GM19452 (cell line): ENCODE data around the gene NPFFR1.
"Not testable (repeated sequence)": the region's sequence is repeated elsewhere in the genome, so short reads cannot be mapped to it uniquely, and the experiment has no call there.

Experiments
- ATAC-seq: cut with Tn5 transposase; IDR thresholded peaks from one replicate; pipeline ENCODE4 v1.9.1; 2021; ENCODE audit not compliant: unreplicated experiment

NPFFR1 gene

GRCh38 chr10:70258216-70258615 lies 25.6 kb downstream of the NPFFR1 start:
- no peak for ATAC-seq

DNA sequence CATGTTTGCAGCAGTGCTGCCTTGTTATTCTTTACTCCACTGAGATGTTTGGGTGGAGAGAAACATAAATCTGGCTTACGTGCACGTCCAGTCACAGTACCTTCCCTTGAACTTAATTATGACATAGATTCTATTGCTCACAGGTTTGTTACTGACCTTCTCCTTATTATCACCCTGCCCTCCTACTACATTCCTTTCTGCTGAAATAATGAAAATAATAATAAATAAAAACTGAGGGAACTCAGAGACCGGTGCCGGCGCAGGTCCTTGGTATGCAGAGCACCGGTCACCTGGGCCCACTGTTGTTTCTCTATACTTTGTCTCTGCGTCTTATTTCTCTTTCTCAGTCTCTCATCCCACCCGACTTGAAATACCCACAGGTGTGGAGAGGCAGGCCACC lies 26.0 kb downstream of the NPFFR1 start:
- not testable (repeated sequence) for ATAC-seq

- ATAC-seq: no peak
Observed at GRCh38 chr10:70256463-70256862, 27.3 kb downstream of the NPFFR1 start.

- no peak for ATAC-seq
Observed at GRCh38 chr10:70255329-70256299, 28.2 kb downstream of the NPFFR1 start.

- ATAC-seq: no peak
Observed at GRCh38 chr10:70254778-70255328, 29.0 kb downstream of the NPFFR1 start.

DNA sequence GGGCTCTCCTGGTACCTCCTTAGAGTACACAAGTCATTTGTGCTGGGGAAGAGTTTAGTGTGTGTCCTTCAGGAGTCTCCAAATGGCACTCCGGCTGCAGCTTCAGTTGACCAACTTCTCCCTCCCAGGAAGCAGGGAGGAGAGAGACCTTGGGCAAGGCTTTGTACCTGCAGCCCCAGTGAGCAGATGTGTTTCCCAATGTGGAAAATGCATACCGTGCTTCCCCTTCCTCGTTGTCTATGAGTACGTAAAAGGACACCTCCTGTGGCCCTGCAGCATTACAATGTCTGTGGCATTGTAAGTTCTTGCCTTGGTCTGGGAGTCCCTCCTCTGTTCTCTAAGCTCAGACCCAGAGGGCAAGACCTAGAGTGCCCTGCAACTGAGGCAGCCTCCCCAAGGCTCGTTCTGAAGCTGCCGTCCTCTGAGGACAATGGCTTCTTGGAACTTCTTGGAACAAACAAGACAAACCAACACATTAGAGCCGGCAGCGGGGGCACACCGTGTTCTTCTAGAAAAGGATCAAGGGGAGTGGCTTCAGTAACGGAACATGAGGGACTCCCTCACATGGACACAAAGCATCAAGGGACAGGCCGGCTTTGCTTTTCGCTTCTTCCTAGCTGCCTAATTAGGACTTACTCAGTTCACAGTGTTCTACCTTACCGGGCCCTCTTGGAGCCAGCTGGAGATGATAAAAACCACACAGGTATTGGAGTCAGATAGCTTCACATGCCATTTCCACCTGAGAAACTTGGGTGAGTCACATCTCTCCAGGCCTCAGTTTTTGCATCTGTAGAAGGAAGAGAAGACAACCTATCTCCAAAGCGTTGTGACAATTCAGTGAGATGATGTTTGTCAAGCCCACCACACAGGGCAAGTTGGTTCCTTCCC lies 29.7 kb downstream of the NPFFR1 start:
- no peak for ATAC-seq

DNA sequence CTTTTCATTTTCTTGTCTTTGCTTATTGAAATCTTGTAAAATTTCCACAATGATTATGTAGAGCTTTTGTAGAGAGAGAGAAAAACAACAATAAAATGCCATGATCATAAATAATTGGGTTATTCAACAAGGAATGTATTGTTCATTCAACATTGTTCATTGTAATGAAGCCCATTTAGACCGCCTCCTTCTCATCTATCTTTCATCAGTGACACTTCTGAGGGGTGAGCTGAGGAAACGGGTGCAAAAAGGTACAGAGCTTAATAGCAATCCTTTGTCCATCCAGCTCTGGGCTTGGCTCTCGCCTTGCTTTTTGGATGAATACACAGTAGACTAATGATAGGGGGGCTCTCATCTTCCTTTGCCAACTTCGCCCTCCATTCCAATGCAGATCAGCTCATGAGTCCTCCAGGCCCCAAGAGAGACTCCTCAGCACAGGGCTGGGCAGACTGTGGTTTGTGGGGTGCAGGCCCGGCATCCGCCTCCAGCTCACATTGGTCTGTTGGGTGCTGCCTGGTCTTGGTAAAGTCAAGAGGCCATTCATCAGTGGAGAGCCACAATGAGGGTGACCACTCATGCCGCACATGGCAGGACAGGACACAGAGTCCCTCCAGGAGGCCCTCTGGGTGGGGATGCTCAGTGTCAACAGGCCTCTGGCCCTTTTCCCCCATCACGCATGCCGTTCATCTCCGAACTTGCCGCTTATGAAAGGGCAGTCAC lies 32.7 kb downstream of the NPFFR1 start:
- ATAC-seq: no peak

GRCh38 chr10:70247360-70247759 lies 36.4 kb downstream of the NPFFR1 start:
- no peak for ATAC-seq

GRCh38 chr10:70241081-70241480 lies 42.7 kb downstream of the NPFFR1 start:
- ATAC-seq: no peak

DNA sequence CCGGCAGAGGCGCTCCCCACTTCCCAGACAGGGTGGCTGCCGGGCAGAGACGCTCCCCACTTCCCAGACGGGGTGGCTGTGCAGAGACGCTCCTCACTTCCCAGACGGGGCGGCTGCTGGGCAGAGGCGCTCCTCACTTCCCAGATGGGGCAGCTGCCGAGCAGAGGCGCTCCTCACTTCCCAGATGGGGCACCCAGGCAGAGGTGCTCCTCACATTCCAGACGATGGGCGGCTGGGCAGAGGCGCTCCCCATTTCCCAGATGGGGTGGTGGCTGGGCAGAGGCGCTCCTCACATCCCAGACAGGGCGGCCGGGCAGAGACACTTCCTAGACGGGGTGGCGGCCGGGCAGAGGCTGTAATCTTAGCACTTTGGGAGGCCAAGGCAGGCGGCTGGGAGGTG lies 43.8 kb downstream of the NPFFR1 start:
- ATAC-seq: not testable (repeated sequence)

DNA sequence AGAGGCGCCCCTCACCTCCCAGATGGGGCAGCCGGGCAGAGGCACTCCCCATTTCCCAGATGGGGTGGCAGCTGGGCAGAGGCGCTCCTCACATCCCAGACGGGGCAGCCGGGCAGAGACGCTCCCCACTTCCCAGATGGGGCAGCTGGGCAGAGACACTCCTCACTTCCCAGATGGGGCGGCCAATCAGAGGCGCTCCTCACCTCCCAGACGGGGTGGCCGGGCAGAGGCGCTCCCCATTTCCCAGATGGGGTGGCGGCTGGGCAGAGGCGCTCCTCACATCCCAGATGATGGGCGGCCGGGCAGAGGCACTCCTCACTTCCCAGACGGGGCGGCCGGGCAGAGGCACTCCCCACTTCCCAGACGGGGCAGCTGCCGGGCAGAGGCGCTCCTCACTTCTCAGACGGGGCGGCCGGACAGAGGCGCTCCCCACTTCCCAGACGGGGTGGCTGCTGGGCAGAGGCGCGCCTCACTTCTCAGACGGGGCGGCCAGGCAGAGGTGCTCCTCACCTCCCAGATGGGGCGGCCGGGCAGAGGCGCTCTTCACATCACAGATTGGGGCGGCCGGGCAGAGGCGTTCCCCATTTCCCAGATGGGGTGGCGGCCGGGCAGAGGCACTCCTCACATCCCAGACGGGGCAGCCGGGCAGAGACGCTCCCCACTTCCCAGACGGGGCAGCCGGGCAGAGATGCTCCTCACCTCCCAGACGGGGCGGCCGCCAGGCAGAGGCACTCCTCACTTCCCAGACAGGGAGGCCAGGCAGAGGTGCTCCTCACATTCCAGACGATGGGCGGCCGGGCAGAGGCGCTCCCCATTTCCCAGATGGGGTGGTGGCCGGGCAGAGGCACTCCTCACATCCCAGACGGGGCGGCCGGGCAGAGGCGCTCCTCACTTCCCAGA lies 44.5 kb downstream of the NPFFR1 start:
- not testable (repeated sequence) for ATAC-seq

DNA sequence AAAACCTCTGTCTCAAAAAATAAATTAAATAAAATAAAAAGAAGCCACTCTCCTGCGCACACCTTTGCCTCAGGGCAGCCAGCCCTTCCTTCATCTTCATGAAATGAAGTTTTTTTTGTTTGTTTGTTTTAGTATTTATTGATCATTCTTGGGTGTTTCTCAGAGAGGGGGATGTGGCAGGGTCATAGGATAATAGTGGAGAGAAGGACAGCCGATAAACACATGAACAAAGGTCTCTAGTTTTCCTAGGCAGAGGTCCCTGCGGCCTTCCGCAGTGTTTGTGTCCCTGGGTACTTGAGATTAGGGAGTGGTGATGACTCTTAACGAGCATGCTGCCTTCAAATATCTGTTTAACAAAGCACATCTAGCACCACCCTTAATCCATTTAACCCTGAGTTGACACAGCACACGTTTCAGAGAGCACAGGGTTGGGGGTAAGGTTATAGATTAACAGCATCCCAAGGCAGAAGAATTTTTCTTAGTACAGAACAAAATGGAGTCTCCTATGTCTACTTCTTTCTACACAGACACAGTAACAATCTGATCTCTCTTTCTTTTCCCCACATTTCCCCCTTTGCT lies 45.8 kb downstream of the NPFFR1 start:
- not testable (repeated sequence) for ATAC-seq

DNA sequence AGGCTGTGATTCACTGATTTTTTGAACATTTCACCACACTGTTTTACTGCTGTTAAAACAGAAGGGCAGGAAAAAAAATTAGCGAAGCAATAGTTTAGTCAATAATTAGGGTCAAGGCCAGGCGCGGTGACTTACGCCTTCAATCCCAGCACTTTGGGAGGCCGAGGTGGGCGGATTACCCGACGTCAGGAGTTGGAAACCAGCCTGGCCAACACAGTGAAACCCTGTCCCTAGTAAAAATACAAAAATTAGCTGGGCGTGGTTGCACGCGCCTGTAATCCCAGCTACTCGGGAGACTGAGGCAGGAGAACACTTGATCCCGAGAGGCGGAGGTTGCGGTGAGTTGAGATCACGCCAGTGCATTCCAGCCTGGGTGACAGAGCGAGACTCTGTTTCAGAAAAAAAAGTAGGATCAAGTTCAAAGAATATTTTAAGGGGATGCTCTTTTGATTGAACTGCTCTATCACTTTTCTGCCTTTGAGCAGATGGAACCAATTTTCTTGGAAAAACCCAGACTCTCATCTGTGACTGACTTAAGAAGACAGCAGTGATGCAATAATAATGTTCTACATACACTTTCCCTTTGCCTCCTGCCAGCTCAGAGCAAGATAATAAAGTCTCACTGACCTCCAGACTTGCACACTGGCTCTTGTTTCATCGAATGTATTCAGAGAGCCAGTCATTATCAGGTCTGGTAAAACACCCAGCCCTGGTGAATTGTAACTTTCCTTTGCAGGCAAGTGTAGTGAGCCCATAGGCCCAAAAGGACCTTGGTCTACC lies 48.9 kb downstream of the NPFFR1 start:
- ATAC-seq: no peak

DNA sequence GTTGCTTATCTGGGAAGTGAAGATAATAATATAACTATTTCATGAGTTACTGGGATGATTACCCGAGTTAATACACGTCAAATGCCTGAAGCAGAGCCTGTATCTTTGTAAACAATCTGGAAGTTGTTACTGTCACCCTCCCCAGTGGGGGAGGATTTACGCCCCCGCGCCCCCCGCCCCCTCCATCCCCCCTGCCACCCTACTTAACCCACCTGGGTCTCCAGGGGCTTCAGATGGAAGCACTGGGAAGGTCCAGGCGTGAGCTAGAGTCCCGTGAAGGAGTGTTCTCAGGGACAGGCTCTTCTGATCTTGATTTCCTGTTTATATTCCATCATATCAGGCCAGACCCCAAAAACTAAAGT lies 49.9 kb downstream of the NPFFR1 start:
- ATAC-seq: no peak

- peak; percentile 93 for ATAC-seq
Observed at GRCh38 chr10:70233109-70233938, 50.5 kb downstream of the NPFFR1 start, which contains the start of gene PPA1. Gene PPA1, minus strand, starts transcription at chr10:70233429. Its CDS starts 102 bp downstream, at chr10:70233327.

GRCh38 chr10:70232859-70233108 lies 51.0 kb downstream of the NPFFR1 start:
- ATAC-seq: no peak

- ATAC-seq: no peak
Observed at GRCh38 chr10:70232155-70232858, 51.5 kb downstream of the NPFFR1 start.
